SJCRH30 (cell line): ENCODE results near the gene ZBTB6. TPM values are rescaled to one million over a fixed set of nuclear protein-coding genes. Genes with fewer than 3 reads are reported as not detected.
"Not testable (repeated sequence)": the region's sequence is repeated elsewhere in the genome, so short reads cannot be mapped to it uniquely, and the experiment has no call there.

Experiments
- DNase-seq, 2 experiments: peaks; one replicate each; pipeline ENCODE4 v3.0.0-alpha.2; 2015 to 2020
- H3K27ac ChIP-seq: fragments of 250-450 bp; sonication (Bioruptor Pico); 2 replicates; pipeline ENCODE4 v1.5.1; 2020; ENCODE audit warnings: mild to moderate bottlenecking, moderate library complexity
- H3K27me3 ChIP-seq: fragments of 250-450 bp; sonication (Bioruptor Pico); 2 replicates; pipeline ENCODE4 v1.5.1; 2020; ENCODE audit warnings: mild to moderate bottlenecking, moderate library complexity
- H3K36me3 ChIP-seq: fragments of 250-450 bp; sonication (Bioruptor Pico); 2 replicates; pipeline ENCODE4 v1.5.1; 2020; ENCODE audit warnings: mild to moderate bottlenecking, moderate library complexity
- H3K4me1 ChIP-seq: fragments of 250-450 bp; sonication (Bioruptor Pico); 2 replicates; pipeline ENCODE4 v1.5.1; 2020; ENCODE audit warnings: mild to moderate bottlenecking, moderate library complexity
- H3K4me3 ChIP-seq: fragments of 250-450 bp; sonication (Bioruptor Pico); 2 replicates; pipeline ENCODE4 v1.5.1; 2020; ENCODE audit warnings: mild to moderate bottlenecking, moderate library complexity
- H3K9me3 ChIP-seq: fragments of 250-450 bp; sonication (Bioruptor Pico); replicated peaks from 2 replicates; pipeline ENCODE4 v1.5.1; 2020; ENCODE audit warnings: mild to moderate bottlenecking, moderate library complexity
- total RNA-seq: library from RNA; depleted of rRNA; stranded (reverse); fragments of >200 nt; shearing (Covaris generic); gene quantifications from 2 replicates; pipeline ENCODE4 v1.2.3, GENCODE V29; 2014

ZBTB6 gene
- total RNA-seq, 1 experiment from 2014 or later, result 27.0 TPM

GRCh38 chr9:122939601-122940000 lies 26.5 kb upstream of the ZBTB6 start:
- Histone ChIP-seq H3K36me3 (peaks cover 20% of the 10 kb centered on the region; the same call in 1 of the 2 replicates), H3K27ac (no peak overlapping the region), H3K4me1 (no peaks in the 10 kb centered on the region), H3K27me3 (no peaks in the 10 kb centered on the region), H3K4me3 (no peak overlapping the region), H3K9me3 (no peaks in the 10 kb centered on the region)
- no peak for DNase-seq

DNA sequence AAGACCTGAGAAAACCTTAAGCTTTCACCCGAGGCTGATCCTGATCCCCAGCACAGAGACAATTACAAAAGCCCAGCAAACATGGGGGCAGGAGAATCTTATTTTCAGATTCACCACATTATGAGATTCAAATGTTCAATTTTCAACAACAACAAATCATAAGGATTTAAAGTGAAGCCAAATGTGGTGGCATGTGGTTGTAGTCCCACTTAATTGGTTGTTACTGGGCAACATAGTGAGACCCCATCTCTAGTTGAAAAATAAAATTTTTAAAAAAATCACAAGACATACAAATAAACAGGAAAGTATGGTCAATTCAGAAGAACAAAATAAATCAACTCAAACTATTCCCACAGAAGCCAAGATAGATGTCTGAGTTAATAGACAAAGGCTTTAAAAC lies 23.8 kb upstream of the ZBTB6 start:
- Histone ChIP-seq H3K9me3 (no peaks in the 10 kb centered on the region), H3K4me1 (no peaks in the 10 kb centered on the region), H3K36me3 (peaks cover 20% of the 10 kb centered on the region; the same call in 1 of the 2 replicates), H3K27ac (no peak overlapping the region), H3K27me3 (no peaks in the 10 kb centered on the region), H3K4me3 (no peak overlapping the region)
- no peak for DNase-seq

GRCh38 chr9:122936464-122936863 lies 23.3 kb upstream of the ZBTB6 start:
- Histone ChIP-seq H3K27me3 (no peaks in the 10 kb centered on the region), H3K27ac (no peak overlapping the region), H3K9me3 (no peaks in the 10 kb centered on the region), H3K4me3 (no peak overlapping the region), H3K36me3 (peaks cover 20% of the 10 kb centered on the region; the same call in 1 of the 2 replicates), H3K4me1 (no peaks in the 10 kb centered on the region)
- DNase-seq, result peak in 1 of 2 experiments; percentile 28

DNA sequence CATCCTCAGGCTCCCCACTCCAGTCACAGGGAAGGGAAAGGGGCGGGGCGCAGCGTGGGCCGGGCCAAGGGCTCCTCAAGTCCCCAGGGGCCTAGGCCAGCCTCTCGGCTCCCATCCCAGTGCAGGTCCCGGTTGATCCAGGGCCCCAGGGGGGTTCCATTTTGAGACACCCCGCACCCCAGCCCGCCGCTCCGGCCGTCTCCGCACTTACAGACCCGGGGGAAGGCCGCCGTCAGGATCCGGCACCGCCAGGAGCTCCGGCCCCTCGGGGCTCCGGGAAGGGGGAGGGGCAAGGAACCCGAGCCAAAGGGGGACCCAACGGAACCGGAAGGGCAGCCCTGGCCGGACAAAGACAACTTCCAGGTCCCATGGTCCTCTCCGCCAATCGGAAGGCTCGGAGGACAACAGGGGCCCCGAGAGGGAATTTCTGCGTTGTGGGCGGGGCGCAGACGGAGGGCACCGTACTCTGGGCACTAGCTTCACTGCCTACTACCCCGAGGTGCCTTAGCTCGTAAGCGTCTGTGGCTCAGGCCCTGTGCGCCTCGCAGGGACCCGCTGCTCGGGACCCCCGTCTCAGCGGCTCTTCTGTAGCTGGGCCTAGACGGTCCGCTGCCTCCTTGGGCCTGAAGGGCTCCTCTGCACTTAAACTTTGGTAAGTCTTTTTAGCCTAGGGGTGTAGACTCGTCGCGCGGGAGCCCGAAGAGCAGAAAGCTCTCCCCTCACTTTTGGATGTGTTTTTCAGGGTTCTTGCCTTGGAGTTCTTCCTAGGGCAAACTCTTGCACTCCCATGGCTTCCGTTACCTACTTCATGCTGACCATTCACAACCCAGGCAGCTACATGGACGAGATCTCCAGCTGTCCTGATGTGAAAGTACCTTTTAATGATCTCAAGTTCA lies 18.4 kb upstream of the ZBTB6 start, which contains the start of gene ZBTB26:
TSS of gene ZBTB26 (minus strand) at position 287 of the 896 bp plus-strand sequence. CDS start 11,578 bp downstream, outside the sequence.
- no peaks in the 10 kb centered on the region for H3K4me1 ChIP-seq
- H3K36me3 ChIP-seq, result peaks cover 4% of the 10 kb centered on the region; the same call in 1 of the 2 replicates
- no peaks in the 10 kb centered on the region for H3K9me3 ChIP-seq
- DNase-seq, result peak; percentile 98 to 99
- H3K4me3 ChIP-seq, result peak within 1 kb of the TSS; percentile 95
- peak within 1 kb of the TSS; percentile 86 for H3K27ac ChIP-seq
- H3K27me3 ChIP-seq, result no peaks in the 10 kb centered on the region

GRCh38 chr9:122930541-122931225 lies 17.6 kb upstream of the ZBTB6 start:
- peak overlapping the region; percentile 95 for H3K4me3 ChIP-seq
- no peaks in the 10 kb centered on the region for H3K27me3 ChIP-seq
- H3K36me3 ChIP-seq, result 0 out of 2 replicates have a peak, but pooled peaks cover 2% of the 10 kb centered on the region
- H3K27ac ChIP-seq, result peak overlapping the region; percentile 86
- no peak for DNase-seq
- H3K4me1 ChIP-seq, result no peaks in the 10 kb centered on the region
- no peaks in the 10 kb centered on the region for H3K9me3 ChIP-seq

DNA sequence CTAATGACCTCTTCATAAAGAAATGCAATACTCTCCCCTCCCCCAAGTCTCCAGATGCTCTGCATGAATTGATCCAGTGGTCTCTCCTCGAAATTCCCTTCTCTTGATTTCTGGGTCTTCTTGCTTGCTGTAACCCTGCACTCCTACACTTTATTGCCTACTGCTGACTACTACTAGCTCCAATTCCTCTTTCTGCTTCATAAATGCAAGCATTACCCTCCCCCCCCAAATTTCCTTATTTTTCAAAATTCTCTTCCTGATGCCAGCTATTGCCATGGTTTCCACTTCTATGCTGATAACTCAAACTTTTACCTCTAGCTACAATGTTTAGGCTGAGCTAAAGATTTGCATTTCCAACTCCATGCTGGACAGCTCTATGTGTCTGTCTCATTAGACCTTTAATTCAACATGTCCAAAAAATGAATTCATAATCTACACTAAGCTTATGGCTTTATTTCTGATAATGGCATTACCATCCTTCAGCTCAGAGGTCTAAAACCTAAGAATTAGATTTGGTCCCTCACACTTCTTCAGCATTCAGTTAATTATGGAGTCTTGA lies 16.8 kb upstream of the ZBTB6 start:
- no peak overlapping the region for H3K27ac ChIP-seq
- DNase-seq, result no peak
- no peaks in the 10 kb centered on the region for H3K4me1 ChIP-seq
- no peaks in the 10 kb centered on the region for H3K27me3 ChIP-seq
- H3K36me3 ChIP-seq, result no peaks in the 10 kb centered on the region
- H3K4me3 ChIP-seq, result no peak overlapping the region
- H3K9me3 ChIP-seq, result no peaks in the 10 kb centered on the region

DNA sequence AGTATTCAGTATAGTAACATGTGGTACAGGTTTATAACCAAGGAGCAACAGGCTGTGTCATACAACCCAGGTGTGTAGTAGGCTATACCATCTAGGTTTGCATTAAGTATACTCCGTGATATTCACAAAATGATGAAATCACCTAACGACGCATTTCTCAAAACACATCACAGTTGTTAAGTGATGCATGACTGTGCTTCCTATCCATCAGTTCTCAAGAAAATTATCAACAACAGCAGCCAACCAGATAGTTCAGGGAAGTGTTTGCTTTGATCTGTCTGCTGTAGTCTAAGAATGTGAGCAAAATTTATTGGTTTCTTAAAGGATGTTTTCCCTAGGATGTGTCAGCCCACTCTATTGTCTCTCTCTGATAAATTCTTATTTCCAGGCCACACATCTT lies 10.8 kb upstream of the ZBTB6 start:
- Histone ChIP-seq H3K27ac (no peak overlapping the region), H3K36me3 (peaks cover 16% of the 10 kb centered on the region), H3K4me1 (no peaks in the 10 kb centered on the region), H3K27me3 (no peaks in the 10 kb centered on the region), H3K4me3 (no peak overlapping the region), H3K9me3 (no peaks in the 10 kb centered on the region)
- no peak for DNase-seq

DNA sequence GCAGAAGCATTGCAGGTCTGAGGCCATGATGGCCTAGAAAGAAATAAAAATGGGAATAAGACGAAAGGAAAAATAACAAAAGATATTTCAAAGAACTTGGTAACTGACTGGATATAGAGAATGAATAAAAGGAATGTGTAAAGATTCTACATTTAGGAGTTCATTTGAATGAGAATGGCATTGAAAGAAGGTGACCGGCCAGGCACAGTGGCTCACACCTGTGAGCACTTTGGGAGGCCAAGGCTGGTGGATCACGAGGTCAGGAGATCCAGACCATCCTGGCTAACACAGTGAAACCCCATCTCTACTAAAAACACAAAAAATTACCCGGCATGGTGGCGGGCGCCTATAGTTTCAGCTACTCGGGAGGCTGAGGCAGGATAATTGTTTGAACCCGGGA lies 9.6 kb upstream of the ZBTB6 start:
- Histone ChIP-seq H3K9me3 (no peaks in the 10 kb centered on the region), H3K27me3 (no peaks in the 10 kb centered on the region), H3K4me3 (no peak overlapping the region), H3K36me3 (peaks cover 16% of the 10 kb centered on the region), H3K4me1 (no peaks in the 10 kb centered on the region), H3K27ac (no peak overlapping the region)
- DNase-seq, result no peak

GRCh38 chr9:122918310-122918709 lies 5.2 kb upstream of the ZBTB6 start:
- DNase-seq, result no peak
- no peaks in the 10 kb centered on the region for H3K4me1 ChIP-seq
- H3K36me3 ChIP-seq, result peaks cover 16% of the 10 kb centered on the region
- H3K27me3 ChIP-seq, result no peaks in the 10 kb centered on the region
- no peak overlapping the region for H3K4me3 ChIP-seq
- H3K9me3 ChIP-seq, result no peaks in the 10 kb centered on the region
- H3K27ac ChIP-seq, result no peak overlapping the region

GRCh38 chr9:122912671-122912963 lies 506 bp downstream of the ZBTB6 start:
- Histone ChIP-seq H3K27ac (peak overlapping the region; percentile 76), H3K27me3 (no peaks in the 10 kb centered on the region), H3K9me3 (no peaks in the 10 kb centered on the region), H3K36me3 (peaks cover 17% of the 10 kb centered on the region), H3K4me3 (peak overlapping the region; percentile 80), H3K4me1 (no peaks in the 10 kb centered on the region; the same call in 1 of the 2 replicates)
- no peak for DNase-seq

- peak overlapping the region; percentile 74; the same call in 1 of the 2 replicates for H3K27ac ChIP-seq
- H3K9me3 ChIP-seq, H3K27me3 ChIP-seq: not testable (repeated sequence)
These were observed 7.0 kb downstream of the ZBTB6 start for GRCh38 chr9:122906122-122906521.

DNA sequence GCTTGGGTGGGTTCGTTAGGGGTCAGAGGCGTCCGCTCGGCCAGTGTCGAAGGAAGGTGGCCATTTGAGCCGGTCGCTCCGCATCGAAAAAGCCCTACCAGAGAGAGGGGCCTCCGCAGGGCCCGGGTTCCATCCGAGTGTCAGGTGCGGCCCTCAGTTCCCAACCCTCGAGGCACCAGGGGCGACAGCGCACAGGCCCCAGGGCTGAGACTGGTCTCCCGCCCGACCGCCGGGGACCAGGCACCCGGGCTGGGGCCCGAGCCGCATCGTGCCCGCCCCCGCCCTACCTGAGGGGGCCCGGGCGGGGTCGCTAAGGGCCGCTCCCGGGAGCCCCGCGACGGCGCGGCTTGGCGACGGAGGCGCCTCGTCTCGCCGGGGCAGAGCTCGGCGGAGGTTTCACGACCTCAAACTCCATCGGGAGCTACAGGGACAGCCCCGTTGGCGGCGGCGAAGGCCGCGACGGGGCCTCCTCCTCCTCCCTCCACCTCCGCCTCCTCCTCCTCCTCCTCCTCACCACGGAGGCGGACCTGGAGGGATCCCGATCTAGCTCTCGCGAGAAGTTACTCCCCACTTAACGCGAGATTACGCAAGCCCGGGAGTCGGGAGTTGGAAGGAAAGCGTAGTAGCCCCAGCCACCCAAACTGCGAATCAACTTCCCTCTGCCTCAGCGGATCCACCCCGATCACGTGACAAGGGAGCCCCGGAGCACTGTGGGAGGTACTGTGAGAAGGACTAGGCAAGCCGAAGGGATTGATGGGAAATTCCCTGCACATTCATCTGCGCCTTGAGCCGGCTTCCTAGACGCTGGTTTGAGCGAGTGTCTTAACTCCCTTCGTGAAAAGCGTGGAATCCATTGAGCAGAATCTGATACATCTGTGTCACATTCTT lies 8.1 kb downstream of the ZBTB6 start, which contains the start of gene RC3H2:
TSS of gene RC3H2 (minus strand) at position 537 of the 888 bp plus-strand sequence. CDS start 7,850 bp downstream, outside the sequence.
- Histone ChIP-seq H3K9me3 (no peaks in the 10 kb centered on the region), H3K27me3 (no peaks in the 10 kb centered on the region), H3K27ac (peak within 1 kb of the TSS; percentile 74), H3K4me1 (peaks cover 18% of the 10 kb centered on the region), H3K36me3 (peaks cover 5% of the 10 kb centered on the region), H3K4me3 (peak within 1 kb of the TSS; percentile 72)
- DNase-seq, result peak; percentile 100

More at GRCh38 chr9:122906122-122906521, 7.0 kb downstream of the ZBTB6 start:
- H3K36me3 ChIP-seq, result peaks cover 15% of the 10 kb centered on the region
- not testable (repeated sequence) for DNase-seq, H3K4me3 ChIP-seq, H3K4me1 ChIP-seq

GRCh38 chr9:122904466-122904822 lies 8.7 kb downstream of the ZBTB6 start:
- DNase-seq, result peak; percentile 64 to 75
- peak overlapping the region; percentile 74 for H3K27ac ChIP-seq
- no peaks in the 10 kb centered on the region for H3K9me3 ChIP-seq
- H3K4me1 ChIP-seq, result peaks cover 24% of the 10 kb centered on the region
- H3K36me3 ChIP-seq, result peaks cover 3% of the 10 kb centered on the region; the same call in 1 of the 2 replicates
- H3K27me3 ChIP-seq, result no peaks in the 10 kb centered on the region
- peak overlapping the region; percentile 72 for H3K4me3 ChIP-seq

GRCh38 chr9:122900791-122901190 lies 12.3 kb downstream of the ZBTB6 start:
- Histone ChIP-seq H3K4me1 (peaks cover 28% of the 10 kb centered on the region), H3K27ac (no peak overlapping the region), H3K27me3 (no peaks in the 10 kb centered on the region), H3K36me3 (peaks cover 13% of the 10 kb centered on the region), H3K9me3 (no peaks in the 10 kb centered on the region), H3K4me3 (no peak overlapping the region)
- DNase-seq, result no peak
